ENCODE data around the gene NAV3.

DNA sequence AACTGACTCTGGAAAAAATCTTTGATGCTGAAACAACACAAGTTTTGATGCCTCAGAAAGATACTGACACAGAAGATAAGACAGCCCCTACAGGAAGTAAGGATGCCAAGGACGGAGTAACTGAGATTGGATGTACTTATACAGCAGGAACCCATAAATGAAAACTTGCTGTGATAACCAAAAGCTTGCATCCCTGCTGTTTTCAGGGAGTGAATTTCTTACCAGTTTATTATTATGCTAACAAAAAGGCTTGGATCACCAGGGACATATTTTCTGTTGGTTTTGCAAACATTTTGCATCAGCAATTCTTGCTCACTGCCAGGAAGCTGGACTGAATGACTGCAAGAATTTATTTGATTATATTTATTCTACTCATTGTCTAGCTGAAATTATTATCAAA, 197.7 kb downstream of the NAV3 start:
- TF ChIP-seq, protein P1, sequence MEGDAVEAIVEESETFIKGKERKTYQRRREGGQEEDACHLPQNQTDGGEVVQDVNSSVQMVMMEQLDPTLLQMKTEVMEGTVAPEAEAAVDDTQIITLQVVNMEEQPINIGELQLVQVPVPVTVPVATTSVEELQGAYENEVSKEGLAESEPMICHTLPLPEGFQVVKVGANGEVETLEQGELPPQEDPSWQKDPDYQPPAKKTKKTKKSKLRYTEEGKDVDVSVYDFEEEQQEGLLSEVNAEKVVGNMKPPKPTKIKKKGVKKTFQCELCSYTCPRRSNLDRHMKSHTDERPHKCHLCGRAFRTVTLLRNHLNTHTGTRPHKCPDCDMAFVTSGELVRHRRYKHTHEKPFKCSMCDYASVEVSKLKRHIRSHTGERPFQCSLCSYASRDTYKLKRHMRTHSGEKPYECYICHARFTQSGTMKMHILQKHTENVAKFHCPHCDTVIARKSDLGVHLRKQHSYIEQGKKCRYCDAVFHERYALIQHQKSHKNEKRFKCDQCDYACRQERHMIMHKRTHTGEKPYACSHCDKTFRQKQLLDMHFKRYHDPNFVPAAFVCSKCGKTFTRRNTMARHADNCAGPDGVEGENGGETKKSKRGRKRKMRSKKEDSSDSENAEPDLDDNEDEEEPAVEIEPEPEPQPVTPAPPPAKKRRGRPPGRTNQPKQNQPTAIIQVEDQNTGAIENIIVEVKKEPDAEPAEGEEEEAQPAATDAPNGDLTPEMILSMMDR (IDR thresholded peaks at IDR 0.05): no peak
- TF ChIP-seq EP300 (IDR thresholded peaks at IDR 0.05): no peak
- TF ChIP-seq POLR2A (IDR thresholded peaks at IDR 0.05): no peak
- no peak for TF ChIP-seq POLR2AphosphoS5 (IDR thresholded peaks at IDR 0.05)

All from gastroesophageal sphincter (tissue), 3 donors.